ENCODE data around the gene AKAIN1. TPM values are rescaled to one million over a fixed set of nuclear protein-coding genes. Genes with fewer than 3 reads are reported as not detected.

AKAIN1 gene
- total and polyA plus RNA-seq, 2 experiments from 2014 or later = not detected

DNA sequence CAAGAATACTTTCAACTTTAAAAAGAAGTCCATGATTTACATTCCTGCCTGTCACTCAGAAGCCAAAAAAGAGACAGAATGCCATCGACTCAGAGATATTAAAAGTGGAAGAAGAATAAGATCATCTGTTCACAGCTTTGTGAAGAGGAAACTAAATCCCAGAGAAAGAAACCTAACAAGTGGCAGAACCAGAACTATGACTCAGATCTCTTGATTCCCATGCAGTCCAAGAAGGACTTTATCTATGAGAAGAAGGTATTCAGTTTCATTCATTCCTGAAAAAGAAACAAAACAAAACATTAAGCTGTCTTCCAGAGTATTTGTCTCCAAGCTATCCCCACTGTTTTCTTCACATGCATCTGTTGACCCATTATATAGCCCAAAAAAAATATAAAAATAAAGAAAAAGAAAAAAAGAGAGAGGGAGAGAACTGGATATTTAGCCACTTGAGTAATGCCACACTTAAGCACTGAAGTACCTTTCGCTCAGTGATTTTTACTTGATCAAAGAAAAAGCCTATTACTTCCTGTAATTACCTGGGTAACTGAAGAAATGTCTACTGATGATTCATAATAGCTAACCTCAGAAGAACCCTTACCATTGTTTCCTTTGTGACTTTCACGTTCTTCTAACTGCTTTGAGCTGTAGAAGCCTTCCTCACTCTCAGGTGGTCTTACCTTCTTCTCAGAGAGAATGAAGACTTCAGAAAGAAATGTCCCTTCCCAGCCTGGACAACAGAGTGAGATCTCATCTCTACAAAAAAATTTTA is 17.7 kb upstream of the AKAIN1 start:
- Histone ChIP-seq H3K9me2 (ENCODE audit: insufficient read depth) (no peaks in the 10 kb centered on the region), H3F3A (replicated peaks; ENCODE audit: low read depth) (no peaks in the 10 kb centered on the region), H3K4me2 (no peak overlapping the region), H3K27ac (ENCODE audit: low read depth) (no peak overlapping the region), H3K4me1 (ENCODE audit: insufficient read depth) (no peaks in the 10 kb centered on the region), H3K4me3 (no peak overlapping the region), H3K79me2 (replicated peaks; ENCODE audit: insufficient read depth) (no peaks in the 10 kb centered on the region), H3K36me3 (ENCODE audit: insufficient read depth) (no peaks in the 10 kb centered on the region), H2AFZ (no peak overlapping the region), H4K20me1 (replicated peaks; ENCODE audit: insufficient read depth) (no peaks in the 10 kb centered on the region), H3K27me3 (ENCODE audit: insufficient read depth) (no peaks in the 10 kb centered on the region)
- Mint-ChIP-seq H3K9me3 (no peaks in the 10 kb centered on the region), H3K4me3 (no peak overlapping the region), H3K27me3 (ENCODE audit: insufficient read depth, low read depth, poor library complexity) (peaks cover 4% of the 10 kb centered on the region), H3K27ac (no peak overlapping the region), H3K36me3 (ENCODE audit: low read depth) (no peaks in the 10 kb centered on the region), H3K4me1 (no peaks in the 10 kb centered on the region)
- ATAC-seq (no peak), DNase-seq (ENCODE audit: low spot score) (no peak)
- TF ChIP-seq EZH2 (IDR thresholded peaks at IDR 0.05; ENCODE audit: low read depth, unreplicated experiment) (no peak), STAT1 (IDR thresholded peaks at IDR 0.05; ENCODE audit: unreplicated experiment) (no peak), POLR2AphosphoS5 (IDR thresholded peaks at IDR 0.05; ENCODE audit: low read depth) (no peak), EZH2phosphoT487 (IDR thresholded peaks at IDR 0.05; ENCODE audit: unreplicated experiment) (no peak), JUNB (IDR thresholded peaks at IDR 0.05; ENCODE audit: unreplicated experiment) (no peak), CREB1 (CRISPR knock-in tag; IDR thresholded peaks at IDR 0.05; ENCODE audit: low read depth) (no peak), ZNF462 (CRISPR knock-in tag; IDR thresholded peaks at IDR 0.05) (no peak), ZNF114 (CRISPR knock-in tag; IDR thresholded peaks at IDR 0.05) (no peak)
- TF ChIP-seq, protein P1, sequence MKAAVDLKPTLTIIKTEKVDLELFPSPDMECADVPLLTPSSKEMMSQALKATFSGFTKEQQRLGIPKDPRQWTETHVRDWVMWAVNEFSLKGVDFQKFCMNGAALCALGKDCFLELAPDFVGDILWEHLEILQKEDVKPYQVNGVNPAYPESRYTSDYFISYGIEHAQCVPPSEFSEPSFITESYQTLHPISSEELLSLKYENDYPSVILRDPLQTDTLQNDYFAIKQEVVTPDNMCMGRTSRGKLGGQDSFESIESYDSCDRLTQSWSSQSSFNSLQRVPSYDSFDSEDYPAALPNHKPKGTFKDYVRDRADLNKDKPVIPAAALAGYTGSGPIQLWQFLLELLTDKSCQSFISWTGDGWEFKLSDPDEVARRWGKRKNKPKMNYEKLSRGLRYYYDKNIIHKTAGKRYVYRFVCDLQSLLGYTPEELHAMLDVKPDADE (IDR thresholded peaks at IDR 0.05) = no peak

Measured in GM23338 (cell line).